Esophagus squamous epithelium (tissue), 5 donors: Measurements from ENCODE around the gene OR8G1. TPM values are rescaled to one million over a fixed set of nuclear protein-coding genes. Genes with fewer than 3 reads are reported as not detected.

ENCODE experiments used
- DNase-seq: peaks from one replicate; lab custom pipeline; 2025; lab: John Stamatoyannopoulos, UW
- H3K27ac ChIP-seq, 4 donors: fragments of 200-600 bp; sonication (generic); one replicate each; pipeline ENCODE4 v1.5.1; 2016 to 2019; ENCODE audit warnings: mild to moderate bottlenecking in 1 of 4
- H3K27me3 ChIP-seq, 4 donors: fragments of 200-600 bp; sonication (generic); 1 replicate in 3 of 4; 2 replicates in 1 of 4; pipeline versions ENCODE4 v1.5.1 to v1.6.0; 2017 to 2021; ENCODE audit warnings: antibody characterized with exemption in 1 of 4
- H3K36me3 ChIP-seq, 3 donors: fragments of 200-600 bp; sonication (generic); one replicate each; pipeline ENCODE4 v1.5.1; 2016 to 2019
- H3K4me1 ChIP-seq, 3 donors: fragments of 200-600 bp; sonication (generic); one replicate each; pipeline ENCODE4 v1.5.1; 2017 to 2019
- H3K4me3 ChIP-seq, 4 donors: fragments of 200-600 bp; sonication (generic); 1 replicate in 3 of 4; 2 replicates in 1 of 4; pipeline ENCODE4 v1.5.1; 2016 to 2019; ENCODE audit warnings: mild to moderate bottlenecking in 2 of 4, moderate library complexity in 1 of 4
- H3K9me3 ChIP-seq, 3 donors: fragments of 200-600 bp; sonication (generic); one replicate each; pipeline ENCODE4 v1.5.1; 2016 to 2019
- CTCF ChIP-seq, 6 experiments: fragments of 450-650 bp in 4 of 6; fragments of 200-600 bp in 2 of 6; sonication (generic) in 2 of 6; IDR thresholded peaks; one replicate each; pipeline ENCODE4 v1.5.1; 2016 to 2019; ENCODE audit warnings: antibody characterized with exemption in 6 of 6, mild to moderate bottlenecking in 4 of 6, moderate library complexity in 4 of 6
- POLR2A ChIP-seq, 4 donors: fragments of 450-650 bp; IDR thresholded peaks; one replicate each; pipeline ENCODE4 v1.6.1; 2017; ENCODE audit warnings: antibody characterized with exemption in 4 of 4, mild to moderate bottlenecking in 4 of 4, moderate library complexity in 3 of 4
- WGBS, 2 donors: methylation state at CpG; one replicate each; pipeline ENCODE4 v1.1.5; 2018; 5-methylcytosine and 5-hydroxymethylcytosine counted together
- intact Hi-C: fragments of 100-400 bp; cut with DNase I; formaldehyde crosslinking; loops from one replicate; pipeline ENCODE4 v1.15.0; 2022
- total RNA-seq, 4 donors: library from RNA; depleted of rRNA; stranded (reverse); fragments of >200 nt; gene quantifications; one replicate each; pipeline ENCODE4 v1.1.0, GENCODE V29; 2016
- donor health status: DM: yes; HTN: yes; CAD: no.

Gene OR8G1
- total RNA-seq, 4 donors from 2014 or later, result not detected

GRCh38 chr11:124294687-124295086 lies 53.8 kb downstream of the OR8G1 start:
- H3K36me3 ChIP-seq, result no peaks in the 10 kb centered on the region
- no peak overlapping the region for H3K4me3 ChIP-seq
- no peak for DNase-seq
- no peaks in the 10 kb centered on the region for H3K27me3 ChIP-seq
- no peaks in the 10 kb centered on the region for H3K4me1 ChIP-seq
- no peak for TF ChIP-seq CTCF (IDR thresholded peaks at IDR 0.05)
- no peak for TF ChIP-seq POLR2A (IDR thresholded peaks at IDR 0.05)
- intact Hi-C loops, result no loop called here
- 38 to 41% methylated on average over 1 of the region's 1 CpG for WGBS, 2 donors
- H3K27ac ChIP-seq, result no peak overlapping the region
- H3K9me3 ChIP-seq, result no peaks in the 10 kb centered on the region

- Histone ChIP-seq H3K4me1 (no peaks in the 10 kb centered on the region), H3K36me3 (no peaks in the 10 kb centered on the region), H3K27ac (no peak overlapping the region), H3K4me3 (no peak overlapping the region), H3K9me3 (no peaks in the 10 kb centered on the region), H3K27me3 (no peaks in the 10 kb centered on the region)
- intact Hi-C loops, result no loop called here
- TF ChIP-seq POLR2A (IDR thresholded peaks at IDR 0.05), result no peak
- TF ChIP-seq CTCF (IDR thresholded peaks at IDR 0.05), result no peak
- DNase-seq, result no peak
Observed at GRCh38 chr11:124296016-124296415, 55.1 kb downstream of the OR8G1 start.

- WGBS, 2 donors, result 73 to 75% methylated on average over 4 of the region's 4 CpGs
- intact Hi-C loops, result no loop called here
- TF ChIP-seq POLR2A (IDR thresholded peaks at IDR 0.05), result no peak
- no peak for DNase-seq
- Histone ChIP-seq H3K4me3 (no peak overlapping the region), H3K27ac (no peak overlapping the region), H3K9me3 (no peaks in the 10 kb centered on the region), H3K27me3 (no peaks in the 10 kb centered on the region), H3K36me3 (no peaks in the 10 kb centered on the region), H3K4me1 (no peaks in the 10 kb centered on the region)
Observed at GRCh38 chr11:124297921-124298320, 57.0 kb downstream of the OR8G1 start.

- no peak for DNase-seq
- Histone ChIP-seq H3K36me3 (no peaks in the 10 kb centered on the region), H3K9me3 (no peaks in the 10 kb centered on the region), H3K4me3 (no peak overlapping the region), H3K27ac (no peak overlapping the region), H3K4me1 (no peaks in the 10 kb centered on the region), H3K27me3 (no peaks in the 10 kb centered on the region)
- intact Hi-C loops, result no loop called here
- TF ChIP-seq CTCF (IDR thresholded peaks at IDR 0.05) (no peak), POLR2A (IDR thresholded peaks at IDR 0.05) (no peak)
- WGBS, 2 donors, result 60 to 65% methylated on average over 3 of the region's 3 CpGs
Observed at GRCh38 chr11:124301548-124301947, 60.7 kb downstream of the OR8G1 start.

GRCh38 chr11:124302347-124303125 lies 61.6 kb downstream of the OR8G1 start:
- no peak for TF ChIP-seq CTCF (IDR thresholded peaks at IDR 0.05)
- TF ChIP-seq POLR2A (IDR thresholded peaks at IDR 0.05), result no peak
- DNase-seq, result no peak
- Histone ChIP-seq H3K27ac (no peak overlapping the region), H3K36me3 (no peaks in the 10 kb centered on the region), H3K4me3 (no peak overlapping the region), H3K4me1 (no peaks in the 10 kb centered on the region), H3K9me3 (no peaks in the 10 kb centered on the region), H3K27me3 (no peaks in the 10 kb centered on the region)
- WGBS, 2 donors, result 34% methylated on average over 3 of the region's 3 CpGs
- intact Hi-C loops, result no loop called here

Other genes with a start within 250 kb of the OR8G1 start
- not detected for gene OR10G6, start 245.9 kb upstream of the OR8G1 start, total RNA-seq
- not detected for gene OR10G4, start 228.1 kb upstream of the OR8G1 start, total RNA-seq
- not detected for gene OR10G9, start 218.1 kb upstream of the OR8G1 start, total RNA-seq
- gene OR10G8, start 214.3 kb upstream of the OR8G1 start, total RNA-seq, result not detected
- not detected for gene OR10G7, start 199.8 kb upstream of the OR8G1 start, total RNA-seq
- gene VWA5A, start 125.6 kb upstream of the OR8G1 start, total RNA-seq, result 10 to 100 TPM in 2 of 4 donors, 1 to 10 TPM in 2; 2.7 to 19.8 (median 12.1) TPM
- gene OR10D3, start 57.8 kb upstream of the OR8G1 start, total RNA-seq, result not detected
- gene OR8G5, start 15.3 kb downstream of the OR8G1 start, total RNA-seq, result not detected
- not detected for gene OR8D1, start 72.9 kb downstream of the OR8G1 start, total RNA-seq
- not detected for gene OR8D2, start 79.1 kb downstream of the OR8G1 start, total RNA-seq
- gene OR8B2, start 143.4 kb downstream of the OR8G1 start, total RNA-seq, result not detected
- gene OR8B3, start 157.9 kb downstream of the OR8G1 start, total RNA-seq, result not detected
- not detected for gene OR8B4, start 183.8 kb downstream of the OR8G1 start, total RNA-seq
- gene OR8B8, start 204.6 kb downstream of the OR8G1 start, total RNA-seq, result not detected